CD4-positive, alpha-beta T cell treated with Interleukin-15 for 4 hours (primary cell): ENCODE measurements around the gene PCID2.

Experiments
- DNase-seq: peaks from one replicate; pipeline ENCODE4 v3.0.0-alpha.2; 2020; ENCODE audit warnings: low spot score

The PCID2 gene

GRCh38 chr13:113219256-113219940, 10.9 kb upstream of the PCID2 start:
- no peak for DNase-seq

DNA sequence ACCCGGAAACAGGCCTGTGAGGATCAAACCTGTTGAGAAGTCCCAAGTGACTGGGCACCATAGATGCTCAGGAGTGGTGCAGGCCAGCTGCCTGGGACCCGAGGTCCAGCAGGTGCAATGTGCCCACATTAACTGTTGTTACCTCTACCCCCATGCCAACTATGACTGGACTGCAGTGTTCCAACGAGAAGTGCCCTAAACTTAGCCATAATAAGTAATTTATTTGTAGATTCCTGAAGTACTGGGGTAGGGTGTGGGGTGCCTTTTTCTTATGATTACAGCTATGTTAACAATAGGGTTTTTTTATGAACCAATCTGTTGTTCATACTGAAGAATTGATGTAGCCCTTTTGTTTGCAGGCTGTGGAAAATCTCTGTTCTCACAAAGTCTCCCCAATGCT, 10.1 kb upstream of the PCID2 start:
- no peak for DNase-seq

- DNase-seq = no peak
These were observed 8.0 kb upstream of the PCID2 start for GRCh38 chr13:113216254-113217048.

- no peak for DNase-seq
These were observed 3.3 kb upstream of the PCID2 start for GRCh38 chr13:113211774-113212173.

DNA sequence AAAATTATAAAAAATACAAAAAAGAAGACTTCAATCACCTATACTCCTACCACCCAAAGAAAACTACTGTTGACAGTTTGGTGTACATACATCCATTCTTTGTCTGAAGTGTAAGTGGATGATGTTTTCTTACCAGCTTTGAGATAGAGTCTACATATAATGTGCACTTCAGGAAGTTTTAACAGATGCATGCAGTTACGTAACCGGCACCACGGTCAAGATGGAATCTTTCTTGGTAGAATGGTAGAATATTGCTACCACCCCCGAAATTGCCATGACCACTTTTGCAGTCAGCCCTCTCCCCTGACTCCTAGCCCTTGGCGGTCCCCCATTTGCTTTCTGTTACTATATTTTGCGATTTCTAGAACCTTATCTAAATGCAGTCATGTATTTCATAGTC, 2.4 kb upstream of the PCID2 start:
- no peak for DNase-seq

GRCh38 chr13:113209759-113210421, 1.4 kb upstream of the PCID2 start:
- peak; percentile 75 for DNase-seq

- DNase-seq = peak; percentile 71
These were observed 878 bp upstream of the PCID2 start, which contains the start of gene CUL4A for GRCh38 chr13:113209336-113209758. Gene CUL4A (plus strand): TSS chr13:113209613. CDS start chr13:113209628, 15 bp downstream.

DNA sequence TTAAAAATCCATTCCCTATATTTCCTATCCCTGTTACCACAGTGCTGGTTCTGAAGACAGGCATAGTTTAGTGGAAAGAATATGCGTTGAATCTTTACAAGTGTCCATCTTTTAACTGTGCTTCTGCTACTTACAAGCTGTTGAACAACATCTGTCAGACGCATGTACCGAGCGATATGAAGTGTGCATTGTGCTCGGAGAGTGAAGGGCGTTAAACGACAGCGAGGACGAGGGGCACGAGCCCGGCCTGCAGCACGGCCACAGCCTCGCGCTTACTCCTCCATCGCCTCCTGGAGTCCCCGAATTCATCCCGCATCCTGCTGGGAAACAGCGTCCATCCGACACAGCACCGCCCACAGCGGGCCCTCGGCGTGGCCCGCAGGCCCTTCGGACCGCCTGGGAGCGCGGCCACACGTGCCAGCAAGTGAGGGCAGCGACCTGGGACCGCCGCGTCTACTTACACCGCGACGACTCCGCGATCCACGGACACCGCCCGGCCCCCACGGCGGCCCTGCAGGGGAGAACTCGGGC, 514 bp downstream of the PCID2 start:
- DNase-seq = no peak

GRCh38 chr13:113207460-113207859, 1.0 kb downstream of the PCID2 start:
- DNase-seq = no peak

GRCh38 chr13:113205428-113205931, 3.0 kb downstream of the PCID2 start:
- no peak for DNase-seq

GRCh38 chr13:113204378-113204734, 4.1 kb downstream of the PCID2 start:
- DNase-seq = no peak

DNA sequence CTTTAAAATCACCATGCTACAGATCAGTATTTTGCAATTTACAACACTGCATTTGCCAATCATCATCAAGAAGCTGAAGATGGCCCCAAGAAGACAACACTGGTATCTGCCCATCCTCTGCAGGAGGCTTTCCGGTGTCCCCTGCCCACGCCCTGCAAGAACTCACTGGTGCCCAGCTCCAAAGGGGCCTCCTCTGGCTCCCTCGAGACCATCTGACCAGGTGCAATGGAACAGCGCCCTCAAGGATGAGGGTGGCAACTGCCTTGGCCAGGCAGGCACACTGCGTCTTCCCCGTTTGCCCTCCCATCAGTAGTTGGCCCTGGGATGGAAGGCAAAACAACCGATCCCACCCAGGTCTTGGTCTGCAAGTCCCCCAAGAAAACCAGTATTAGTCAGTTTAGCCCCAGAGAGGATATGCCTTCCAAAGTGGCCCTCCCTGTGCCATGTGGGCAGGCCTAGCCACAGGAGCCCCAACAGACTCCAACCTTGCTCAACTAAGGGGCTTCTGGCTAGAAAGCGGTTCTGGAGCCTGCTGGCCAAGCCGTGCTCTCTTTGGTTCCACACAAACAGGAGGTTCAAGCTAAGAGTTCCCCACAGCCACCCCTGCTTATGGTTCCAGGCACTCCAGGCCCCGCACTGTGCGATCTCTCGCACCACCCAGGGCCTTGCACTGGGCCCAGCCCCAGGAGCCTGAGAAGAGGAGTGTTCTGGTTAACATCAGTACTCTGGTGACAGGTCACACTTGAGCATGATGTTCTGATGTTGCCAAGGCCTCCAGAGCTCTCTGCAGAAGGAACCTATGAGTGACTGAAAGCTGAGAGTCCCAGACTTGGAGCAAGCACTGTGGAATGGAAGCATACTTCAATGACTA, 4.7 kb downstream of the PCID2 start:
- no peak for DNase-seq

DNA sequence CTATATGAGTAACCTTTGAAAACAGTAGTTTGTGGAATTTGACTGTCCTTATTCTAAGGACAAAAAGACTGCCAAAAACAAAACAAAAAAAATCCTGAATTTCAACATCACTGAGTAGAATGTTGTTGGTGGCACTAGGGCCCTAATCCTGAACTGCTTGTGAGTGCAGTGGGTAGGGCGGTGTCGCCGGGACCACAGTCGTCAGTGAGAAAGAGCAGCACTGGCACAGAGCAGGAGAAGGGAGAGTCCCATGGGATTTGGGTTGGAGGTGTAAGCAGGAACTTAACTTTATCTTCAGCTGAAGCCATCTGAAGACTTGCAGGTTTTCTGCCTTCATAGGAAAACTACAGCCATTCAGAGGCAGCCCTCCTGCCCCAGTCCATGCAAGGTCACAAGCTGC, 5.6 kb downstream of the PCID2 start:
- no peak for DNase-seq

DNA sequence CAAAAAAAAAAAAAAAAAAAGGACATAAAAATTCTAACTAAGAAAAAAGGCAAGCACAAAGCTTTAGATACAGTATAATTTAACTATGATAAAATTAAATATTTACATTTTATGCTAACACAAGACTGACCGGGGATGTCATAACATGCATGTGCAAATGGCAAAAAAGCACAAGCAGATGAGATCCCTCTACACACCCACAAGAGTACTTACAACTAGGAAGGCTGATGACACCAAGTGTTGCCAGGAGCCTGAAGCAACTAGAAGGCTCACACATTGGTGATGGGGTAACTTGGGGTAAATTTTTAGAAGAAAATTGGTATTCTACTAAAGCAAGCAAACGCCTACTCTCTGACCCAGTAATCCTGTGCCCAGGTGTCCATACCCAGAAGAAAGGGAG, 6.7 kb downstream of the PCID2 start:
- DNase-seq = no peak

DNA sequence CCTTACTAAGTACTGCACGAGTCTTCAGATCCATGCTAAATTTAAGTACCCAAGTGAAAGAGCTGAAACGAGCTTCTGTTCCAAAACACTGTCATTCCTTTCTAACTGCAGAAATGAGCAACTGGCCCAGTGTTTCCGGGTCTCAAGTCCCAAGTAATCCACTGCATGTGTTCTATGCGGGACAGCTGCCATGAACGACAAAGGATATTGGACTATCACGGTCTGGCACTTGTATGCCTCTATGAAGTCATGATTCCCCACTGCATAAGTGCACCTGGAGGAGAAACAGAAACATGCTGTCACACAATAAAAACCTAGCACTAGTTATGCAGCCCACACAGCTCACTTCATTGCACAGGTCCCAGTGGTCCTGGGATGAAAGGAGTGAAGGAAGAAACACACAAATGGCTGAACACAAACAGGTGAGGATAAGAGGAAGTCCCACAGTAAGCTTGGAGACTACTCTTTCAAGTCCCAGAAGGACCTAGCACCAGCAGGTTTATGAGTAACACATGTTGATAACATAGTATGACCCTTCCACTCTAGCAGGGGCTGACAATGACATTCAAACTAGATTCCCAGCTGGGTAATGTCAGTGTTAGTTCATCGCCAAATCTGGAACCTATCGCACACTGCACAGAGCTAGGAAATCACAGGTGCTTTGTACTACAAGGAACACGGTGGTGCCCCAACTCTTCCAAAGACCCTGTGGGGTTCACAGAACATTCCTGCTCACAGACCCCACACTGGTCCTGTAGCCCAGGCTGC, 11.3 kb downstream of the PCID2 start:
- DNase-seq = no peak

DNA sequence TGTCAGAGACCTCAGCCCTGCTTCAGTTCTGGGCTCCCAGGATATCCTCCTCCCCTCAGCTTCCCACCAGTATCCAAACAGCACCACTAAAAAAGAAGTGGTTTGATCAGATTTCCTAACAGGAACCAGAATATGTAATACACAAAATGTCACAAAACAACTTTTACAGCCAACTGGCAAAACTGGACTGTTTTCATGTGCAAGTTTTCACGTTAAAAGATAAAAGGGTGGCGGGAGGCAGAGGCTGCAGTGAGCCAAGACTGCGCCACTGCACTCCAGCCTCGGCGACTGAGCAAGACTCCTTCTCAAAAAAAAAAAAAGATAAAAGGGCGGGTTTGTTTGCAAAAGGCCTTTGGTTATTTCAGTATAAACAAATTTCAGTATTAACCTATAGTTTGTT, 13.1 kb downstream of the PCID2 start:
- DNase-seq = no peak

DNA sequence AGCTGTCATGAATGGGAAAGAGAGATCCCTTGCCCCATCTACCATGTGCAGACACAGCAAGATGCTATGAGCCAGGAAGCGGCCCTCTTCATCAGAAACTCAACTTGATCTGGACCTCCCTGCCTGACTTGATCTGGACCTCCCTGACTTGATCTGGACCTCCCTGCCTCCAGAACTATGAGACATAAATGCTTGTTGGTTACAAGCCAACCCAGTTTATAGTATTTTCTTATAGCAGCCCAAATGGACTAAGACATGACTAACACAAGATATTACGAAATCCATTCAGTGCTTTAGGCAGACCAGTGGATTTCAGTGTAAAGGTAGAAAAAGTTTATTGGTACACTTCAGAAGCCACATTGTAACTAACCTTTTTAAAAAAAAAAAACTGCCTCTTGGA, 15.6 kb downstream of the PCID2 start:
- no peak for DNase-seq

- no peak for DNase-seq
These were observed 16.2 kb downstream of the PCID2 start for GRCh38 chr13:113192279-113192678.

DNA sequence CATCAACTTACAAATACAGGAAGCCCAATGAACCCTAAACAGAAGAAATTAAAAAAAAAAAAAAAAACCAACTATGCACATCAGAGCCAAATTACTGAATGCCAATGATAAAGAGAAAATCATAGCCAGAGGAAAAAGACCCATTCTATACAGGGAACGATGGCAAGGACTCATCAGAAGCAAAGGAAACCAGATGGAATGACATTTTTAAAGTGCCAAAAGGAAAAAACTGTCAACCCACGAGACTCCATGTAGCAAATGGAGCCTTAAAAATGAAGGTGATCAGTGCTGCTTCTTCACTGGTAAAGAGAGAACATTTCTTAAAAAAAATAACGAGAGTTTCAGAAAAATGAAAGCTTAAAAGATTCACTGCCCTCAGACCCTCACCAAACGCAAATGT, 18.3 kb downstream of the PCID2 start:
- DNase-seq = no peak

GRCh38 chr13:113187883-113188665, 20.4 kb downstream of the PCID2 start:
- no peak for DNase-seq
